Adrenal gland (tissue), 12 donors: ENCODE data around the gene RAB34. TPM values are rescaled to one million over a fixed set of nuclear protein-coding genes. Genes with fewer than 3 reads are reported as not detected.
"Not testable (repeated sequence)": the region's sequence is repeated elsewhere in the genome, so short reads cannot be mapped to it uniquely, and the experiment has no call there.

Experiments used
- DNase-seq, 7 donors: peaks; one replicate each; pipeline ENCODE4 v3.0.0-alpha.2; 2019 to 2020
- H3K27ac ChIP-seq, 5 donors: fragments of 200-600 bp; sonication (generic) in 4 of 5; 1 replicate in 3 of 5; 2 replicates in 2 of 5; pipeline versions ENCODE4 v1.5.1 to v1.8.0; 2016 to 2020; ENCODE audit warnings: mild to moderate bottlenecking in 1 of 5
- H3K27me3 ChIP-seq: fragments of 200-600 bp; 2 replicates; pipeline ENCODE4 v1.8.0; 2021
- H3K36me3 ChIP-seq, 2 donors: fragments of 200-600 bp; replicated peaks in 1 of 2; 1 replicate in 1 of 2; 2 replicates in 1 of 2; pipeline versions ENCODE4 v1.5.1 to v1.8.0; 2018 to 2022
- H3K4me1 ChIP-seq, 2 donors: fragments of 200-600 bp; replicated peaks in 1 of 2; 1 replicate in 1 of 2; 2 replicates in 1 of 2; pipeline versions ENCODE4 v1.5.1 to v1.8.0; 2018 to 2021
- H3K4me3 ChIP-seq, 4 donors: fragments of 200-600 bp; sonication (generic) in 3 of 4; one replicate each; pipeline ENCODE4 v1.5.1; 2016 to 2018
- H3K9me3 ChIP-seq, 3 donors: fragments of 200-600 bp; sonication (generic) in 1 of 3; replicated peaks in 1 of 3; 1 replicate in 2 of 3; 2 replicates in 1 of 3; pipeline versions ENCODE4 v1.5.1 to v1.8.0; 2016 to 2021
- CTCF ChIP-seq, 6 experiments: fragments of 450-650 bp in 4 of 6; fragments of 200-600 bp in 2 of 6; sonication (generic) in 1 of 6; IDR thresholded peaks; 1 replicate in 5 of 6; 2 replicates in 1 of 6; pipeline versions ENCODE4 v1.5.1 to v1.8.0; 2016 to 2021; ENCODE audit warnings: antibody characterized with exemption in 6 of 6, mild to moderate bottlenecking in 2 of 6, moderate library complexity in 1 of 6
- POLR2A ChIP-seq, 2 donors: fragments of 450-650 bp; IDR thresholded peaks; one replicate each; pipeline ENCODE4 v1.6.1; 2017; ENCODE audit warnings: antibody characterized with exemption in 2 of 2, mild to moderate bottlenecking in 2 of 2, moderate library complexity in 1 of 2
- WGBS, 4 donors: extraction: QIAGEN DNeasy Blood & Tissue Kit in 2 of 4; methylation state at CpG; one replicate each; pipeline versions ENCODE4 v1.1.5 to v1.1.7; 2013 to 2017; 5-methylcytosine and 5-hydroxymethylcytosine counted together
- intact Hi-C, 2 donors: fragments of 100-400 bp; cut with DNase I; formaldehyde crosslinking; loops; one replicate each; pipeline versions ENCODE4 v1.14.1 to v1.15.0; 2022 to 2023
- polyA plus RNA-seq, 3 donors: library from polyadenylated mRNA; stranded (reverse); fragments of 200-250 nt in 2 of 3; fragments of 350-450 nt in 1 of 3; fragmentation: Illumina TruSeq in 1 of 3; extraction: RNeasy Lipid Tissue Mini Kit (QIAGEN cat#74804) in 1 of 3; gene quantifications; one replicate each; pipeline ENCODE4 v1.2.3, GENCODE V29; 2013 to 2014
- total RNA-seq, 9 donors: library from RNA; depleted of rRNA in 4 of 9; stranded (reverse); fragments of >200 nt in 4 of 9; fragments of 120-200 nt in 1 of 9; fragmentation: NEBNext Ultra II Directional in 1 of 9; extraction: Animal tissue kit (Norgen Biotek cat#: 25700) in 1 of 9; gene quantifications; one replicate each; pipeline versions ENCODE4 v1.1.0 to v1.2.4, GENCODE V29; 2013 to 2023
- donor health status: healthy with polysubstance abuse.
- donor health status: Bipolar disorder and iron deficiency.
- donor health status: DM: yes; HTN: yes; CAD: no.
- donor health status: DM: no; HTN: no; CAD: no.
- donor health status: DM: no; HTN: no; CAD: no.
- donor health status: DM: yes; HTN: yes; CAD: no.

RAB34 gene
- total and polyA plus RNA-seq, 12 donors, result 111 to 332 (median 146) TPM

- Histone ChIP-seq H3K27ac (no peak overlapping the region), H3K4me1 (peaks cover 8 to 9% of the 10 kb centered on the region in 2 donors), H3K27me3 (no peaks in the 10 kb centered on the region), H3K4me3 (no peak overlapping the region), H3K36me3 (no peaks in the 10 kb centered on the region), H3K9me3 (no peaks in the 10 kb centered on the region)
- intact Hi-C loops, result no loop called here
- no peak for DNase-seq
- 82 to 96% (median 90%) methylated on average over 7 to 10 of the region's 10 CpGs for WGBS, 4 donors
- TF ChIP-seq POLR2A (IDR thresholded peaks at IDR 0.05), result no peak
- TF ChIP-seq CTCF (IDR thresholded peaks at IDR 0.05), result no peak
These were observed 21.2 kb upstream of the RAB34 start for GRCh38 chr17:28738680-28739384.

- Histone ChIP-seq H3K4me1 (peaks cover 2 to 3% of the 10 kb centered on the region in 2 donors), H3K27ac (no peak overlapping the region), H3K36me3 (no peaks in the 10 kb centered on the region), H3K27me3 (no peaks in the 10 kb centered on the region), H3K9me3 (no peaks in the 10 kb centered on the region), H3K4me3 (no peak overlapping the region)
- 90 to 94% (median 91%) methylated on average over 18 to 22 of the region's 22 CpGs for WGBS, 4 donors
- TF ChIP-seq POLR2A (IDR thresholded peaks at IDR 0.05), result no peak
- intact Hi-C loops, result no loop called here
- DNase-seq, result no peak
These were observed 20.4 kb upstream of the RAB34 start for GRCh38 chr17:28737770-28738679.

- H3K9me3 ChIP-seq, result no peaks in the 10 kb centered on the region
- no peak overlapping the region for H3K27ac ChIP-seq
- intact Hi-C loops, result no loop called here
- H3K36me3 ChIP-seq, result no peaks in the 10 kb centered on the region
- no peaks in the 10 kb centered on the region for H3K27me3 ChIP-seq
- TF ChIP-seq POLR2A (IDR thresholded peaks at IDR 0.05), result no peak
- TF ChIP-seq CTCF (IDR thresholded peaks at IDR 0.05), result no peak
- no peak overlapping the region for H3K4me3 ChIP-seq
- no peak for DNase-seq
- 94 to 98% (median 95%) methylated on average over 11 to 12 of the region's 12 CpGs for WGBS, 4 donors
- H3K4me1 ChIP-seq, result no peaks in the 10 kb centered on the region
These were observed 19.6 kb upstream of the RAB34 start for GRCh38 chr17:28737316-28737715.

GRCh38 chr17:28735913-28736769 lies 18.5 kb upstream of the RAB34 start:
- intact Hi-C loops, H3K36me3 ChIP-seq, H3K9me3 ChIP-seq, DNase-seq, H3K4me3 ChIP-seq, H3K27me3 ChIP-seq, H3K4me1 ChIP-seq, H3K27ac ChIP-seq: not testable (repeated sequence)
- WGBS, 4 donors, result 93 to 96% (median 93%) methylated on average over 4 to 7 of the region's 8 CpGs
